ENCODE data around the gene BFSP1.

The BFSP1 gene

GRCh38 chr20:17530716-17531664, at the start of gene BFSP1:
Gene BFSP1, minus strand, starts transcription at chr20:17531379. Its CDS starts 50 bp downstream, at chr20:17531329.
- peak within 1 kb of the TSS; percentile 23 for H3K9ac ChIP-seq
- H3K4me3 ChIP-seq (ENCODE audit: low read depth, low read length): peak within 1 kb of the TSS; percentile 63
- no peaks in the 10 kb centered on the region for H3K79me2 ChIP-seq
- H3K4me1 ChIP-seq: peaks cover 5% of the 10 kb centered on the region
- no peaks in the 10 kb centered on the region for H3K36me3 ChIP-seq (ENCODE audit: control insufficient read depth, insufficient read depth, low read length)
- no peaks in the 10 kb centered on the region for H3K27me3 ChIP-seq (ENCODE audit: control insufficient read depth, insufficient read depth, low read length)
- no peak for TF ChIP-seq CTCF (IDR thresholded peaks at IDR 0.05)
- peak within 1 kb of the TSS; percentile 97 for H2AFZ ChIP-seq
- peak within 1 kb of the TSS; percentile 87 for H3K4me2 ChIP-seq (ENCODE audit: low read length)
- peak within 1 kb of the TSS; percentile 75 for H3K27ac ChIP-seq
- H3K9me3 ChIP-seq (ENCODE audit: control insufficient read depth, low read length): no peaks in the 10 kb centered on the region

GRCh38 chr20:17580895-17581294, 49.7 kb upstream of the BFSP1 start:
- Histone ChIP-seq H3K79me2 (peaks cover 66% of the 10 kb centered on the region), H3K9ac (no peak overlapping the region), H3K4me1 (peaks cover 7% of the 10 kb centered on the region), H2AFZ (no peak overlapping the region), H3K27ac (no peak overlapping the region), H3K27me3 (ENCODE audit: control insufficient read depth, insufficient read depth, low read length) (no peaks in the 10 kb centered on the region), H3K9me3 (ENCODE audit: control insufficient read depth, low read length) (no peaks in the 10 kb centered on the region), H3K4me2 (ENCODE audit: low read length) (no peak overlapping the region), H3K4me3 (ENCODE audit: low read depth, low read length) (no peak overlapping the region), H3K36me3 (ENCODE audit: control insufficient read depth, insufficient read depth, low read length) (no peaks in the 10 kb centered on the region)
- TF ChIP-seq CTCF (IDR thresholded peaks at IDR 0.05): no peak

- Histone ChIP-seq H3K4me2 (ENCODE audit: low read length) (no peak overlapping the region), H3K36me3 (ENCODE audit: control insufficient read depth, insufficient read depth, low read length) (no peaks in the 10 kb centered on the region), H3K27me3 (ENCODE audit: control insufficient read depth, insufficient read depth, low read length) (no peaks in the 10 kb centered on the region), H3K4me3 (ENCODE audit: low read depth, low read length) (no peak overlapping the region), H3K27ac (no peak overlapping the region), H3K79me2 (peaks cover 68% of the 10 kb centered on the region), H2AFZ (no peak overlapping the region), H3K4me1 (peaks cover 9% of the 10 kb centered on the region), H3K9me3 (ENCODE audit: control insufficient read depth, low read length) (no peaks in the 10 kb centered on the region), H3K9ac (no peak overlapping the region)
- TF ChIP-seq CTCF (IDR thresholded peaks at IDR 0.05): no peak
These were observed 48.3 kb upstream of the BFSP1 start for GRCh38 chr20:17579369-17580039.

- no peaks in the 10 kb centered on the region for H3K9me3 ChIP-seq (ENCODE audit: control insufficient read depth, low read length)
- TF ChIP-seq CTCF (IDR thresholded peaks at IDR 0.05): no peak
- no peak overlapping the region for H3K4me3 ChIP-seq (ENCODE audit: low read depth, low read length)
These were observed 45.0 kb upstream of the BFSP1 start for GRCh38 chr20:17576215-17576614.

More at GRCh38 chr20:17576215-17576614, 45.0 kb upstream of the BFSP1 start:
- H2AFZ ChIP-seq: no peak overlapping the region
- H3K9ac ChIP-seq: no peak overlapping the region
- H3K27ac ChIP-seq: no peak overlapping the region
- peaks cover 72% of the 10 kb centered on the region for H3K79me2 ChIP-seq
- no peak overlapping the region for H3K4me2 ChIP-seq (ENCODE audit: low read length)
- no peaks in the 10 kb centered on the region for H3K27me3 ChIP-seq (ENCODE audit: control insufficient read depth, insufficient read depth, low read length)
- H3K4me1 ChIP-seq: peaks cover 12% of the 10 kb centered on the region
- H3K36me3 ChIP-seq (ENCODE audit: control insufficient read depth, insufficient read depth, low read length): no peaks in the 10 kb centered on the region
